ENCODE data around the gene PCDHB8.
"Not testable (repeated sequence)": the region's sequence is repeated elsewhere in the genome, so short reads cannot be mapped to it uniquely, and the experiment has no call there.

Gene PCDHB8

GRCh38 chr5:141182248-141182647 lies 4.7 kb downstream of the PCDHB8 start, which contains the start of gene PCDHB16:
Gene PCDHB16, plus strand, starts transcription at chr5:141182387. Its CDS starts 173 bp downstream, at chr5:141182560.
- FAIRE-seq, result peak; percentile 95
- DNase-seq (ENCODE audit: insufficient read length, low spot score), result no peak
- TF ChIP-seq, protein P1, sequence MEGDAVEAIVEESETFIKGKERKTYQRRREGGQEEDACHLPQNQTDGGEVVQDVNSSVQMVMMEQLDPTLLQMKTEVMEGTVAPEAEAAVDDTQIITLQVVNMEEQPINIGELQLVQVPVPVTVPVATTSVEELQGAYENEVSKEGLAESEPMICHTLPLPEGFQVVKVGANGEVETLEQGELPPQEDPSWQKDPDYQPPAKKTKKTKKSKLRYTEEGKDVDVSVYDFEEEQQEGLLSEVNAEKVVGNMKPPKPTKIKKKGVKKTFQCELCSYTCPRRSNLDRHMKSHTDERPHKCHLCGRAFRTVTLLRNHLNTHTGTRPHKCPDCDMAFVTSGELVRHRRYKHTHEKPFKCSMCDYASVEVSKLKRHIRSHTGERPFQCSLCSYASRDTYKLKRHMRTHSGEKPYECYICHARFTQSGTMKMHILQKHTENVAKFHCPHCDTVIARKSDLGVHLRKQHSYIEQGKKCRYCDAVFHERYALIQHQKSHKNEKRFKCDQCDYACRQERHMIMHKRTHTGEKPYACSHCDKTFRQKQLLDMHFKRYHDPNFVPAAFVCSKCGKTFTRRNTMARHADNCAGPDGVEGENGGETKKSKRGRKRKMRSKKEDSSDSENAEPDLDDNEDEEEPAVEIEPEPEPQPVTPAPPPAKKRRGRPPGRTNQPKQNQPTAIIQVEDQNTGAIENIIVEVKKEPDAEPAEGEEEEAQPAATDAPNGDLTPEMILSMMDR (IDR thresholded peaks at IDR 0.05; ENCODE audit: insufficient read depth, missing control alignments), result peak; percentile 89

DNA sequence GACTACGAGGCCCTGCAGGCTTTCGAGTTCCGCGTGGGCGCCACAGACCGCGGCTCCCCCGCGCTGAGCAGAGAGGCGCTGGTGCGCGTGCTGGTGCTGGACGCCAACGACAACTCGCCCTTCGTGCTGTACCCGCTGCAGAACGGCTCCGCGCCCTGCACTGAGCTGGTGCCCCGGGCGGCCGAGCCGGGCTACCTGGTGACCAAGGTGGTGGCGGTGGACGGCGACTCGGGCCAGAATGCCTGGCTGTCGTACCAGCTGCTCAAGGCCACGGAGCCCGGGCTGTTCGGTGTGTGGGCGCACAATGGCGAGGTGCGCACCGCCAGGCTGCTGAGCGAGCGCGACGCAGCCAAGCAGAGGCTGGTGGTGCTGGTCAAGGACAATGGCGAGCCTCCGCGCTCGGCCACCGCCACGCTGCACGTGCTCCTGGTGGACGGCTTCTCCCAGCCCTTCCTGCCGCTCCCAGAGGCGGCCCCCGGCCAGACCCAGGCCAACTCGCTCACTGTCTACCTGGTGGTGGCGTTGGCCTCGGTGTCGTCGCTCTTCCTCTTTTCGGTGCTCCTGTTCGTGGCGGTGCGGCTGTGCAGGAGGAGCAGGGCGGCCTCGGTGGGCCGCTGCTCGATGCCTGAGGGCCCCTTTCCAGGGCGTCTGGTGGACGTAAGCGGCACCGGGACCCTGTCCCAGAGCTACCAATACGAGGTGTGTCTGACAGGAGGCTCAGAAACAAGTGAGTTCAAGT lies 6.7 kb downstream of the PCDHB8 start:
- FAIRE-seq; DNase-seq (ENCODE audit: insufficient read length, low spot score): not testable (repeated sequence)

- FAIRE-seq (peak; percentile 46), DNase-seq (ENCODE audit: insufficient read length, low spot score) (peak; percentile 60)
- TF ChIP-seq, protein P1 (IDR thresholded peaks at IDR 0.05; ENCODE audit: insufficient read depth, missing control alignments), result peak; percentile 23
These were observed 9.4 kb downstream of the PCDHB8 start, which contains the start of gene PCDHB9 for GRCh38 chr5:141186897-141187512. Gene PCDHB9, plus strand, starts transcription at chr5:141187161. Its CDS starts 158 bp downstream, at chr5:141187319.

DNA sequence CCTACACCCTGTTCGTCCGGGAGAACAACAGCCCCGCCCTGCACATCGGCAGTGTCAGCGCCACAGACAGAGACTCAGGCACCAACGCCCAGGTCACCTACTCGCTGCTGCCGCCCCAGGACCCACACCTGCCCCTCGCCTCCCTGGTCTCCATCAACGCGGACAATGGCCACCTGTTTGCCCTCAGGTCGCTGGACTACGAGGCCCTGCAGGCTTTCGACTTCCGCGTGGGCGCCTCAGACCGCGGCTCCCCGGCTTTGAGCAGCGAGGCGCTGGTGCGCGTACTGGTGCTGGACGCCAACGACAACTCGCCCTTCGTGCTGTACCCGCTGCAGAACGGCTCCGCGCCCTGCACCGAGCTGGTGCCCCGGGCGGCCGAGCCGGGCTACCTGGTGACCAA lies 11.1 kb downstream of the PCDHB8 start:
- FAIRE-seq; DNase-seq (ENCODE audit: insufficient read length, low spot score): not testable (repeated sequence)

DNA sequence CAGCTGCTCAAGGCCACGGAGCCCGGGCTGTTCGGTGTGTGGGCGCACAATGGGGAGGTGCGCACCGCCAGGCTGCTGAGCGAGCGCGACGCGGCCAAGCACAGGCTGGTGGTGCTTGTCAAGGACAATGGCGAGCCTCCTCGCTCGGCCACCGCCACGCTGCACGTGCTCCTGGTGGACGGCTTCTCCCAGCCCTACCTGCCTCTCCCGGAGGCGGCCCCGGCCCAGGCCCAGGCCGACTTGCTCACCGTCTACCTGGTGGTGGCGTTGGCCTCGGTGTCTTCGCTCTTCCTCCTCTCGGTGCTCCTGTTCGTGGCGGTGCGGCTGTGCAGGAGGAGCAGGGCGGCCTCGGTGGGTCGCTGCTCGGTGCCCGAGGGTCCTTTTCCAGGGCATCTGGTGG lies 11.5 kb downstream of the PCDHB8 start:
- not testable (repeated sequence) for FAIRE-seq; DNase-seq (ENCODE audit: insufficient read length, low spot score)

GRCh38 chr5:141192110-141192725 lies 14.6 kb downstream of the PCDHB8 start, which contains the start of gene PCDHB10:
Gene PCDHB10, plus strand, starts transcription at chr5:141192353. Its CDS starts 200 bp downstream, at chr5:141192553.
- TF ChIP-seq, protein P1 (IDR thresholded peaks at IDR 0.05; ENCODE audit: insufficient read depth, missing control alignments), result peak; percentile 16
- FAIRE-seq (peak; percentile 75), DNase-seq (ENCODE audit: insufficient read length, low spot score) (peak; percentile 66)

DNA sequence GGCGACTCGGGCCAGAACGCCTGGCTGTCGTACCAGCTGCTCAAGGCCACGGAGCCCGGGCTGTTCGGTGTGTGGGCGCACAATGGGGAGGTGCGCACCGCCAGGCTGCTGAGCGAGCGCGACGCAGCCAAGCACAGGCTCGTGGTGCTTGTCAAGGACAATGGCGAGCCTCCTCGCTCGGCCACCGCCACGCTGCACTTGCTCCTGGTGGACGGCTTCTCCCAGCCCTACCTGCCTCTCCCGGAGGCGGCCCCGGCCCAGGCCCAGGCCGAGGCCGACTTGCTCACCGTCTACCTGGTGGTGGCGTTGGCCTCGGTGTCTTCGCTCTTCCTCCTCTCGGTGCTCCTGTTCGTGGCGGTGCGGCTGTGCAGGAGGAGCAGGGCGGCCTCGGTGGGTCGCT lies 16.7 kb downstream of the PCDHB8 start:
- FAIRE-seq; DNase-seq (ENCODE audit: insufficient read length, low spot score): not testable (repeated sequence)

DNA sequence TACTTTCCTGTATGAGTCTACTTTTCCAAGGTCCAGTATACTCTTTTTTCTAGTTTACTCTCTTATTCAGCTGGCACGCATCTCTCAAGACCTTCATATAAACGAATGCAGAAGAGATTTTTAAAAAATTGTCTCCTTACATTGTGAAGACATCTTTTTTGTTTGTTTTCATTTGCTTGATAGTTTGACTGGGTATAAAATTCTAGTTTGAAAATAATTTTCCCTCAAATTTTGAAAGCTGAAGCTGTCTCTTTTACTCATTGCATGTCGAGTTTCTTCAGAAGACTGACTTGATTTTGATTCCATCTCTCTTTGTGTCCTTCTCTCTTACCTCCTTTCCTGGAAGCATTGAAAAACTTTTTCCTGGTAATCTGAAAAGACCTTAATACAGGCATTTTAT lies 18.8 kb downstream of the PCDHB8 start:
- FAIRE-seq (no peak), DNase-seq (ENCODE audit: insufficient read length, low spot score) (no peak)
- TF ChIP-seq, protein P1 (IDR thresholded peaks at IDR 0.05; ENCODE audit: insufficient read depth, missing control alignments), result no peak
